SU-DHL-6 (cell line): ENCODE data around the gene SPATA9.

Source experiments
- CTCF ChIP-seq: fragments of 200-600 bp; sonication (generic); IDR thresholded peaks from one replicate; pipeline ENCODE4 v1.5.1; 2017; ENCODE audit warnings: antibody characterized with exemption, mild to moderate bottlenecking, low read length, moderate library complexity; ENCODE audit not compliant: insufficient read depth, poor library complexity, severe bottlenecking
- EZH2phosphoT487 ChIP-seq: fragments of 200-600 bp; sonication (generic), shearing (Covaris generic); conservative IDR thresholded peaks from 2 replicates; pipeline ENCODE4 v1.6.1; 2018; ENCODE audit warnings: mild to moderate bottlenecking, antibody characterized with exemption, low read length, moderate library complexity, mixed read lengths

- TF ChIP-seq CTCF (no peak), EZH2phosphoT487 (no peak)
Measured at GRCh38 chr5:95726811-95727763, 44.3 kb upstream of the SPATA9 start.
